GM19328 (cell line): Measurements from ENCODE around the gene GPBP1.
"Not testable (repeated sequence)": the region's sequence is repeated elsewhere in the genome, so short reads cannot be mapped to it uniquely, and the experiment has no call there.

ENCODE experiments used
- ATAC-seq: cut with Tn5 transposase; IDR thresholded peaks from one replicate; pipeline ENCODE4 v1.9.1; 2021; ENCODE audit warnings: mild to moderate bottlenecking, moderate library complexity; ENCODE audit not compliant: unreplicated experiment

Gene GPBP1

GRCh38 chr5:57176350-57176857 lies 2.5 kb downstream of the GPBP1 start:
- no peak for ATAC-seq

- no peak for ATAC-seq
Measured at GRCh38 chr5:57177479-57178156, 3.8 kb downstream of the GPBP1 start.

GRCh38 chr5:57178238-57178637 lies 4.4 kb downstream of the GPBP1 start:
- not testable (repeated sequence) for ATAC-seq

- ATAC-seq = no peak
Measured at GRCh38 chr5:57179262-57180200, 5.7 kb downstream of the GPBP1 start.

GRCh38 chr5:57181154-57181553 lies 7.3 kb downstream of the GPBP1 start:
- ATAC-seq = no peak

GRCh38 chr5:57184322-57184721 lies 10.5 kb downstream of the GPBP1 start:
- ATAC-seq = no peak

GRCh38 chr5:57185313-57185712 lies 11.5 kb downstream of the GPBP1 start:
- no peak for ATAC-seq

- ATAC-seq = no peak
Measured at GRCh38 chr5:57186194-57186593, 12.3 kb downstream of the GPBP1 start.

GRCh38 chr5:57187977-57188376 lies 14.1 kb downstream of the GPBP1 start:
- ATAC-seq = not testable (repeated sequence)

GRCh38 chr5:57189515-57189914 lies 15.7 kb downstream of the GPBP1 start:
- ATAC-seq = no peak

- no peak for ATAC-seq
Measured at GRCh38 chr5:57190593-57190992, 16.7 kb downstream of the GPBP1 start.

GRCh38 chr5:57191163-57191562 lies 17.3 kb downstream of the GPBP1 start:
- ATAC-seq = no peak

GRCh38 chr5:57191986-57192385 lies 18.1 kb downstream of the GPBP1 start:
- ATAC-seq = no peak

- not testable (repeated sequence) for ATAC-seq
Measured at GRCh38 chr5:57192832-57193231, 19.0 kb downstream of the GPBP1 start.

- no peak for ATAC-seq
Measured at GRCh38 chr5:57193757-57194413, 20.0 kb downstream of the GPBP1 start.

- no peak for ATAC-seq
Measured at GRCh38 chr5:57194653-57195052, 20.8 kb downstream of the GPBP1 start.

GRCh38 chr5:57195060-57195459 lies 21.2 kb downstream of the GPBP1 start:
- ATAC-seq = no peak

GRCh38 chr5:57199866-57200265 lies 26.0 kb downstream of the GPBP1 start:
- ATAC-seq = no peak

- no peak for ATAC-seq
Measured at GRCh38 chr5:57202811-57203210, 29.0 kb downstream of the GPBP1 start.

GRCh38 chr5:57207007-57207653 lies 33.3 kb downstream of the GPBP1 start:
- ATAC-seq = no peak

GRCh38 chr5:57207681-57208080 lies 33.8 kb downstream of the GPBP1 start:
- ATAC-seq = no peak
